ENCODE results near the gene SERPINB3. TPM values are rescaled to one million over a fixed set of nuclear protein-coding genes. Genes with fewer than 3 reads are reported as not detected.
"Not testable (repeated sequence)": the region's sequence is repeated elsewhere in the genome, so short reads cannot be mapped to it uniquely, and the experiment has no call there.

Gene SERPINB3
- not detected for polyA plus RNA-seq (ENCODE audit: insufficient read length)

DNA sequence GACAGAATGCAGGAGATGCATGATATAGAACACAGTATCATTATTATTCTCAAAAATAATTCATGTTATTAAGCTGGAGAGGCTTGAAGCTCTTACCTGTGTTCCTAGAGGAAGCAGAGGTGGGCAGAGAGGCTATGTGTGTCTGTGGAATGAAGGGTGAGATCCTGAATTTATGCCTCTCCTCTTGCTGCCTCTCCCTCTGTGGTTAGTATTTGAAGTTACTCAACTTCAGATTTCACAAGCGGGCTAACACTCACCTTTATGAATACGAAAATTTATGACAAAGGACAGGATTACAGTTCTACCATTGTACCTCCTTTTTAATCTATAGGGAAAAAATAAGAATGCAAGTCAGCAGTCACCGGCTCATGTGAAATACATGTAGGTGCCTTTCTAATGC is at the start of gene SERPINB3:
Gene SERPINB3 (minus strand): TSS at position 144 of the 400 bp plus-strand sequence. CDS start 677 bp downstream, outside the sequence.
- not testable (repeated sequence) for DNase-seq (ENCODE audit: low read depth)

DNA sequence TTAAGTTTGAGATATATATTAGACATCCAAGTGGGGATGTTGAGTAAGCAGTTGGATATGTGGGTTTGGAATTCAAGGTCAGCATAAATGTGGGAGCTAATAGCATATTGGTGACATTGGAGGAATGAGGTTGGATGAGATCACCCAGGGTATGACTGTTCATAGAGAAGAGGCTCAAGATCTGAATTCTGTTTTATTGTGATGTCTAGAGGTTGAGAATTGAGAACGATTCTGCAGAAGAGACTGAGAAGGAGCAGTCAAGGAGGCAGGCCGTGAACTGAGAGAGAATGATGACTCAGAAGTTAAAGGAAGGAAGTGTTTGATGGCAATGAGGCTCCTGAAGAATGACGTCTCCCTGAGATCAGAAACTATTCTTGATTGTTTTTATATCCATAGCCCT is 47.0 kb upstream of the SERPINB3 start:
- no peak for DNase-seq (ENCODE audit: low read depth)

DNA sequence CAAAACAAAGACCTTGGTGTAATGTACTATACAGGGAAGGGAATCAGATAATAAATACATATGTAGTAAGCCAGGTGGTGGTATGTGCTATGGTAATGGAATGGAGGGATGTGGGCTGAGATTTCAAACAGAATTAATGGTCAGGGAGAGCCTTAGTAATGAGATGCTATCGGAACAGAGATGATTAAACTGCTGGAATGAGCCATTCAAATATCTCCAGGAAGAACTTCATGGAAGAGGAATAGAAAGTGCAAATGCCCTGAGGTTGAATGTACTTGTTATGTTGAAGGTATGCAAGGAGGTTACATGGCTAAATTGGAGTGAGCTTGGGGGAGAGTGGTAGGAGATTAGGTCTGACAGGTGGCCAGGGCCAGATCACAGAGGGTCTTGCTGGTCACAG is 46.1 kb upstream of the SERPINB3 start:
- no peak for DNase-seq (ENCODE audit: low read depth)

DNA sequence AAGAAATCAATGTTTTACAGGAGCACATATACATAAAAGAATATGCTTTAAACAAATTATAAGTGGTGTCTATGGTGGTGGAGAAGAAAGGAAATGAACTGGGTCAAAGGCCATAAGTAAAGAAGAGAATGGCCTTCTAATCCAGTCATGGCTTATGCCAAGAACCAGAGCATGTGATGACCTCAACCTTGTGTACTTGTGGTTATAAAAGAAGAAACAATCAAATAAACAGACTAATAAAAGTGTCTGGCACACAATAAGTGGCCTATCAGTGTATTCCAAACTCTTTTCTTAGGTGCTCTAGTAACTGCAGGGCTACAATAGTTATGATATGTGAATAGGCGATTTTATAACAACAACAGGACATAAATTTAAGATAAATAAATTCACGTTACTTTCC is 43.7 kb upstream of the SERPINB3 start:
- DNase-seq (ENCODE audit: low read depth) = no peak

DNA sequence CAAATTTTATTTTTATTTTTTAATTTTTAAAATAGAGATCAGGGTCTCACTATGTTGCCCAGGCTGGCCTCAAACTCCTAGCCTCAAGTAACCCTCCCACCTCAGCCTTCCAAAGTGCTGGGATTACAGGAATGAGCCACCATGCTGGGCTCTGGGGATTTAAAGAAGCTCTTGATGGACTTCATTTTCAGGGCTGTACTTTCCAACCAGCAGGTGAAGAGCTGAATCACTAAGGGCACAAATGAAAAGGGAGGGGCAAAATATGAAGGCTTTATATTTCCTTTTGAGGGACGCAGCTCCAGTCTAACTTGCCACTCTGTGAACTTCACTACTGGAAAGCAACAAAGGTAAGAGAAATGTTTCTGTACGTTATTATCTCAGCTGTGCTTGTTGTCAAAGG is 41.0 kb upstream of the SERPINB3 start, which contains the start of gene SERPINB11:
Gene SERPINB11 (plus strand): TSS at position 301 of the 400 bp plus-strand sequence. CDS start 7,234 bp downstream, outside the sequence.
- no peak for DNase-seq (ENCODE audit: low read depth)

DNA sequence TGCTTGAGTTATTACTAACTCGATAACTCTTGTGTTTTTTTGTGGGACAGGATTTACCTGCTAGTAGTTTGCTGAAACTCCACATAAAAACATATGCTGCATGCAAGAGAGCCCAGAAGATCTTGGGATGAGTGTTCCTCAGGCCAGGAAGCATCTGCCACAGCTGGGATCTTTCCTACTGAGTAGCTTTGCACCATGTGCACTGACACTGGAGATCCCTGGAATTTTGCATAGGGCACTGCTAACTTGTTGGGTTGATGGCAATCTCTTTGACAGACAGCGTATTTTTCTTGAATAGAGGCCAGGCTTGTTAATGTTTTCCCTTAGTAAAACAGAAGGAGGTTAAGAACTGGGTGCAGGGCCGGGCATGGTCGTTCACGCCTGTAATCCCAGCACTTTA is 40.3 kb upstream of the SERPINB3 start:
- DNase-seq (ENCODE audit: low read depth) = no peak

DNA sequence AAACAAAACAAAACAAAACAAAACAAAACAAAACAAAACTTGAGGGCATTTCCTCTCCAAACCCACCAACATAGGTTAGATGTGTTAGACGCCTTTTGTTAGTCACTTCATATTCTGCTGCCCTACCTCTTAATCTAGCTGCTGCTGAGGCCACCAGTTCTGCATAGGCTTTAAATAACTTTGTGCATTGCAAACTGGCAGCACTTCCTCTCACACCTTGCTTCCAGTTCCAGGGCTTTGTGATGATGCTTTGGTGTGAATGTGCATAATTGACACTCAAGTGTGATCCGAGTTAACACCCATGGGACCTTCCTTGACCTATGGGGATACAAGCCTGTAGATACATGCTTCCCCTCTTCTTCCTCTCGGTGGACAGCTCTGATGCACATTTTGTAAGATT is 38.8 kb upstream of the SERPINB3 start:
- no peak for DNase-seq (ENCODE audit: low read depth)

DNA sequence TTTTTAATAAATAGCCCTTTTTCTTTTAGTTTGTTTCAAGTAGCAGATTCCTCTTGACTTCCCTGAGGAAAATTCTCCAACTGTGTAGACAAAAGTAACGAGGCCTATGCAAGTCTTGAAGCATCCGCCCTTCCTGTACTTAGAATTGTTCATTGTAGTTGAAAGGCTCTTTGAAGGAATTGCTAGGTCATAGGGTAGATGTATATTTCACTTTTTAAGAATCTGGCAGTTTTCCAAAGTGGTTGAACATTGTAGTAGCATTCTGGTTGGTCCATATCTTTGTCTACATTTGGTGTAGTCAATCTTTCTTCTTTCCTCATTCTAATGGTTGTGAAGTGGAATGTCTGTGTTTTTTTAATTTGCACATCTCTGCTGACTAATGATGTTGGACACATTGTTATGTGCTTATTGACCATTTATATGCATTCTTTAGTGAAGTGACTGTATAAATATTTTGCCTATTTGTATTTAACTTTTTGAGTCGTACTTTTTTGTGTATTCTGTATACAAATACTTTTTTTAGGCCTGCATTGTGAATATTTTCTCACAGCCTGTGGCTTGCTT is 35.5 kb upstream of the SERPINB3 start:
- no peak for DNase-seq (ENCODE audit: low read depth)

DNA sequence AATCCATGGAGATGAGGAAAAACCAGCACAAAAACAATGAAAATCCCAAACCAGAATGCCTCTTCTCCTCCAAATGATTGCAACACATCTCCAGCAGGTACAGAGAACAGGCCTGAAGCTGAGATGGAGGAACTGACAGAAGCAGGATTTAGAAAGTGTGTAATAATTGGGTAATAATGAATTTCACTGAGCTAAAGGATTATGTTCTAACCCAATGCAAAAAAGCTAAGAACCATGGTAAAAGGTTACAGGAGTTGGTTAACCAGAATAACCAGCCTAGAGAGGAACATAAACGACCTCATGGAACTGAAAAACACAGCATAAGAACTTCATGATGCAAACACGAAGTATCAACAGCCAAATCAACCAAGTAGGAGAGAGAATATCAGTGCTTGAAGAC is 27.4 kb upstream of the SERPINB3 start:
- no peak for DNase-seq (ENCODE audit: low read depth)

DNA sequence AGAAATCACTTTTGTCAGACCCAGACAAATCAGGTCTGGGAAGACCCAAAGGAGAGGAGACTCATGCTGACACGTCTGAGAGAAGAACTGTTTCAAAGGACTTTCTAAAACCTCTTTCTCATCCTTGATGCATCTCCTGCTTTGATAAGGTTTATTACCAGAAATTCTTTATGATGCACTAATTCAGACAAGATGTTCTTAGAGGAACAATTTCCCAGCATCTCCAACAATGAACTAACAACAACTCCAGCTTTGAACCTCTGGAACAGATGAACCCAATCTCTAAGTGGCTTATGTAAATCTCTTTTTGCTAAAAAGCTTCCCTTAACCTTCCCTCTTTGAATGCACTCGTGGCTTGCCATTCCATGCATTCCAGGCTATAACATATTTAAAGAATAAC is 25.2 kb upstream of the SERPINB3 start:
- DNase-seq (ENCODE audit: low read depth) = no peak

DNA sequence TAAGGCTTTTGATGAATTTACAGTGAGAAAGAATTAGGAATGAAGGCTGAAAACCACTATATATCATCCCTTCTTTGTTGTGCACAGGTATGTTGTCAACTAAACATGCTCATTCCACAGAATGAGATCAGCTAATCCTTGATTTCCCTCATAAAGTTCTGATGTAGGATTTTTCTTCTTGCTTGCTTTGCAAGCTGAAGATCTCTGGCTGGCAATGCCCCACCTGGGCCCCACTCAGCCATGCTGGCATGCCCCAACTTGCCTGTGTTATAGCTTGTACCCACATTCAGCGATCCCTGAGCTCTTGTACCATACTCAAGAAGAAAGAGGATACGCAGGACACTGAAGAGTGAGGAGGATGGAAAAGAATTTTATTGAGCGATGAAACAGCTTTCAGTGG is 23.0 kb upstream of the SERPINB3 start:
- DNase-seq (ENCODE audit: low read depth) = no peak

DNA sequence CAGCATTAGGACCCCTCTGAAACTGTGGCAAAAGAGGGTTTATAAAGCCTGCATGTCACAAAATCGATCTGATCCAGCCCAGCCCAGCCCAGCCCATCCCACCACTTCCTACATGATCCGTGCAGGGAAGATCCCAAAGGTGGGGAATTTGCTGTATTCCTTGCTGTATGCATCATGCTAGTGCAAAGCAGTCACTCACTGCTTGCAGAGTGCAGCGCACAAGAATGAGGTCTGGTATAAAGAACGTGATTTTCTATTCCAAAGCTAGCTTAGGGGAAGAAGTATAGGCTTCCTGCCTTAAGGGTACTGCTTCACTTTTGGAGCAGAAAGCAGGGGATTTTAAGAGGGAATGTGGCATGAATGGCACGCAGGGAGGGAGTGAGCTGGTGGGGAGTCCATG is 22.2 kb upstream of the SERPINB3 start:
- DNase-seq (ENCODE audit: low read depth) = no peak

DNA sequence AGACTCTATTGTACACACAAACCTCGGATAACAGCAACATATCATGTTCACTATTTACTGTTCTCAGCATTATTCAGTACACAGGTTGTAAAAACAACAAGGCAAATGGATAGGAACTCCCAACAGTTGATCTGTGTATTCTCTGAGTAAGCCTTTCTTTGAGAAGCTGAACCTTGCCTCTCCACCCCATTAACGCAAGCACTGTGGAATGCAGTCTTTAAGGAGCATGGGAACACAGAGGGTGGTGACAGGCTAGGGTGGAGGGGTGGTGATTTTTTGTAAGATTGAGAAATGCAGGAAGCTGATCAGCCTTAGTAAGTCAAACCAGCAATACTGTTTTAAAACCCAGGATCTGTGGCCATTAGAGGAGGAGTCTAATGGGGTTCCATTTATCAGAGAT is 21.5 kb upstream of the SERPINB3 start:
- DNase-seq (ENCODE audit: low read depth) = no peak

DNA sequence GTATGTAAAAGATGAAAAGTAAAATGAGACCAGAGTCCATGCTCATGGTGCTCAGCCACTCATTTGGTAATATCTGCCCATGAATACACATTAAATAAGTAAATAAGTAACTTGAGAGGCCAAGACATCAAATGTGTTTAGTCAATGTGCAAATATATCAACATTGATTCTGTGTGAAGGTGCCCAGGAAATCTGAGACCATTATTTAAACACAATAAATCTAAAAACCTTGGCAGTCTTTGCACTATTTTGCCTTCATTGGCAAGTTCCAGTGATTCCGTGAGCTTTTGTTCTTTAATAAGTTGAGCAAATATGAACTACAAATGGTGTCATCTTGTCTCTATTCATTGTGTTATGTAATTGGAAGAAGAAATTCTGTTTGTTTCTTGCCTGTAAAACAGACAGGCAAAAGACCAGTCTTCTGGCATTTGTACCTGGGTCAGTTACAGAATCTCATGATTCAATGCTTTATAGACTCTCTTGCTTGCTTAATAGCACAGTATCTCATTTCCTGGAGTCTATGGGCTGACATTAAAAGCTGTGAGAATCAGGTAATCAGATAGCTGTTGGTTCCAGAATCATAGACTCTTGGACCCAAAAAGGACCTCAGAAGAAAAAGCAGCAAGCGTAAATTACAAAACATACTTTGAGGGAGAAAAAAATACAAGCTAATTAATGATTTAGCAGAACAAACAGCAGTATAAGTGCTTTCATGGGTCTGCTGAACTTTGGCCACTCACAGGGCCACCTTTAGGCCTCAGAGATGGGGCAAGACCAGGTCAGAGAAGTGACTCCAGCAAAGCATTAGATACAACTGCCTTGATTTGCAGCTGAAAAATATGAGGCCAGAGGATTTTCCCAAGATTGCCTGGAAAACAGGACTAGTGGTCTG is 20.0 kb upstream of the SERPINB3 start:
- no peak for DNase-seq (ENCODE audit: low read depth)

DNA sequence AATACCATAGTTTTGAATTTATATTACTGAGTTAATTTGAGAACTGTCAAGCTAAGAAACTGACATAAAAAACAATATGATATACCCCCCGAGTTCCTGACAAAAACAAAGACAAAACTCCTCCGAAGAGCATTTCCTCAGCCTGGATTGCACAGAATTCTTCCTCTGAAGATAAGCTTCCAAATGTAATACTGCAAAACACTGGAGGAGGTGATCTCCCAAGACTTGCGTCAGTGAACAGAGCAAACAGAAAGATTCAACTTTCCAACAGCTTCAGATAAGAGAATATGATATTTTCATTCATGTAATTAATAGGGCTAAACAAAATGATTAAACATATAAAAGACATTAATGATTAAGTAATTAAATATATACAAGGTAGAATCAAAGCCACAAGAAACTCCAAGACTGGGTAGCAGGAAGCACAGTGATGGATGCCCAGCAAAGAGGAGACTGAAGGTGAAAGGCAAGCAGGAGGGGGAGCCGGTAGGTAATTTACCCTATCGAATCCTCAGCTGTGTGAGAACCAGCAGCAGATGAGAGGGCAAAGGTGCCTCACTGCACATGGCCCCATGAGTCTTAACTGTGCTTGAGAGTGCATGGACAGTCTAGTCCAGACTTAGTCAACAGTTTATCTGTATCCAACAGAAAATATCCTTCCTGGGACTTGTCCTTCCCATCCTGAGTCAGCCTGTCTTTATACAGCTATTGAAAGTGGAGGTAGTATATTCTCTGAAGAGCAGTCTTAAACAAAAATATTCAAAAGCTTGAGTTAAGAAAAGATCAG is 18.3 kb upstream of the SERPINB3 start:
- DNase-seq (ENCODE audit: low read depth) = no peak

DNA sequence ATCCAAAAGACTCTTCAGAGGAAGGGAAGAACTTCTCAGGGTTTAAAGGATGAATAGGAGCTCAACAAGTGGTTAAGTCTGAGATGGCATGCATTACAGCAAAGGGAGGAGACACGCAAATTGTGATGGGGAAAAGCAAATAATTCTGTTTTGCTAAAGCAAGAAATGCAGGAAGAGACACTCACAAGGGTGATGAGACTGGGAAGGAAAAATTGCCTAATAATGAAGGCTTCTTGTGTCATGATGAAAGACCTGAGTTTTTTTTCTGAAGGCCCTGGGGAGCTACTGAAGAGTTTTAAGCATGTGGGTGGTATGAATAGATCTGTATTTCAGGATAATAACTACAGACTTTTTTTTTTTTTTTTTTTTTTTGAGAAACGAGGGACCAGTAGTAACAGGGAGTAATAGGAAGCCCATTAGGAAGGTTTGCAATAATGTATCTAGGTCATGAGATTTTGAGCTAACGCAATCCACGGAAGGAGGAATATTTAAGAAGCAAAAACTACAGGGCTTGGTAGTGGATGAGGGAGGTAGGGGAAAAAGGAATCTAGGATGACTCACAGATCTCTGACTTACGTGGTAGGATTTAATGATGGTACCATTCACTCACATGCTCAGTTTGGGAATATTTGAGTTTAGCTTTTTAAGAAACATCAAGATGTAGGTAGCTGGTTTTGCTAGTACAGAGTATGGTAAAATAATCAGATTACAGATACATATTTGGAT is 16.0 kb upstream of the SERPINB3 start:
- DNase-seq (ENCODE audit: low read depth) = no peak

DNA sequence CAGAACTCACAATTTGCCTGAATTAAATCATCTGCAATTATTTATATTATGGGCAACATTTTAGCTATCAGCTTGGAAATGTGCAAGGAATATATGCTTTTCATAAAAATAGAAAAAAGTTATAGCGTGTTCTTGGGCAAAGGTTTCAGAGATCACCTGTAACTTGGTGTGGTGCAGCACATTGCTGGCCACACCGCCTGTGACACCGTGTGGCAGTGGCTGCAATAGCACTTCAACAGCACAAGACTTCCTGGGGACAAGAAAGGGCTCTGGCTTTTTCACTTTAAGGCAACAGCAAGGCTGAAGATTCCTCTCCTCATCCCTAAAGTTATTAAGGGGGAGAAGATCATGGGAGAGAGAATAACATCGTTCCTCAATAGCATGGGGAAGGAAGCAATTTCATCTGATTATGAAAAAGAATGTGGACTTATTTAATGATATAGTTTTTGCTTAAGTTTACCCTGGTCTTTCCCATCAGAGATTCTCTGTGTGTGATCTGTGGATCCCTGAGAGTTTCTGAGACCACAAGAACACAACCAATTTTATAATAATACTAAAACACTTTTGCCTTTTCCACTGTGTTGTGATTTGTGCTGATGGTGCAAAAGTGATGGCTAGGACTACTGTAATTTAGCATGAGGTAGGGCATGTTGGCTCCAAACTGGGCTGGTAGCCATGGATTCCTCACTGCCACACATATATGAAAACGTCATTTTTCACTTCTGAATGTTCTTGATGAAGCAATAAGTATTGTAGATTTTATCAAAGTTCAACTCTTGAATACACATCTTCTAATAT is 15.0 kb upstream of the SERPINB3 start:
- DNase-seq (ENCODE audit: low read depth) = no peak

DNA sequence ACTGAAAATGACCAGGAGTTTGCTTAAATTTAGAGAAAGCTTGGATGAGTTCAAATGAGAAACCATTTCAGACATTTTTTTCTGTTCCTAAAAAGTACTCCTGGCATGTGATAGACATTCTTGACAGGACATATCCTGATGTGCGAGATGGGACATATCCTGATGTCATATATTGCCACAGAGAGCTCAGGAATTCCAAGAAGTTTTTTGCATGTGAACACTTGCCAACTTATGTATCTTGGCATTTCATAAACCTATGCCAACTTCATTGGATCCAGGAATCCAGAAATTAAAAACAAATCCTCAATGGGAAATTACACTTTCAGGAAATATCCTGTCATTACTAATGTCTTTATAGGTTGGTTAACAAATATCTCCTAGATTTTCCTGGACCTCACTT is 2.9 kb upstream of the SERPINB3 start:
- DNase-seq (ENCODE audit: low read depth) = no peak

DNA sequence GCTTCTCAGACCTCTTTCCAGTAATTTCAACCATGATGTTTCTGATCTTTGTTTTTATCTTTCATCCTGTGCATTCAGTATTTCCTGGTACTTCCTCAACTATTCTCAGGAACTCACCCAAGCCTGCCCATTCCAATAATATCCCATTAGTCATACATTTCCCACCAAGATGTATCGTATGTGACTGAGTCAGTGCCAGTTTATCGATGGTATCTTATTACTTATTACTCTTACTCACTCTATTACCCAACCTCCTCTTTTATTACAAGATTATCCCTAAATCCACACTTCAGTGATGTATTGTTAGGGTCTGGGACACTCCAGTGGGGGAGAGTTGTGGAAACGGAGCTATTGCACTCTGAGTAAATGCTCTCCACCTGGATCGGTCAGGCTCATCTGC is 2.8 kb downstream of the SERPINB3 start:
- not testable (repeated sequence) for DNase-seq (ENCODE audit: low read depth)

DNA sequence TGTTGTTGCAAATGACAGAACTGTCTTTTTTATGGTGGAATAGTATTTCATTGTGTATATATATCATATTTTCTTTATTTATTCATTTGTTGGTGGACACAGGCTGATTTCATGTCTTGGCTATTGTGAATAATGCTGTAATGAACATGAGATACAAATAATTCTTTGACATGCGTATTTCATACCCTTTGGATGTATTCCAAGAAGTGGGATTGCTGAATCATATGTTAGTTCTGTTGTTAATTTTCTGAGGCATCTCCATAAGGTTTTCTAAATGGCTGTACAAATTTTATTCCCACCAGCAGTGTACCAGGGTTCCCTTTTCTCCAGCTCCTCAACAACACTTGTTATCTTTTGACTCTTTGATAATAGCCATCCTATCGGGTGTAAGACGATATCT is 11.4 kb downstream of the SERPINB3 start:
- not testable (repeated sequence) for DNase-seq (ENCODE audit: low read depth)

DNA sequence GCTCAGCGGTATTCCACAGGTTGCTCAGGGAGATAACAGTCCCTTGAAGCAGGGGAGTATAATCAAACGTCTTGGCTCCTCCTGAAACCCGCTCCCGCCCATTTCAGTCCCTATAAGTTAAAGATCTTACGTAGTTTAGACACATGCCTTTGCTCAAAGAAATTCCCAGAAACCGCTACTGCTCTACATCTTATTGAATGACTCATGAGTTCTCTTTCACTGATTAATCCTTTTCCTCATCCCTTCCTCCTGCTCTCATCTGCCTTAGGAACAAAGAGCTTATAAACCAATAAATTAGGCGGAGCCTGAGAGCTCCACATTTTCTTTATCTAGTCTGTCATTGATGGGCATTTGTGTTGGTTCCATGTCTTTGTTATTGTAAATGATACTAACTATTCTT is 13.5 kb downstream of the SERPINB3 start:
- DNase-seq (ENCODE audit: low read depth) = no peak
